ENCODE measurements around the gene ADCY9.
"Not testable (repeated sequence)": the region's sequence is repeated elsewhere in the genome, so short reads cannot be mapped to it uniquely, and the experiment has no call there.

The ADCY9 gene

DNA sequence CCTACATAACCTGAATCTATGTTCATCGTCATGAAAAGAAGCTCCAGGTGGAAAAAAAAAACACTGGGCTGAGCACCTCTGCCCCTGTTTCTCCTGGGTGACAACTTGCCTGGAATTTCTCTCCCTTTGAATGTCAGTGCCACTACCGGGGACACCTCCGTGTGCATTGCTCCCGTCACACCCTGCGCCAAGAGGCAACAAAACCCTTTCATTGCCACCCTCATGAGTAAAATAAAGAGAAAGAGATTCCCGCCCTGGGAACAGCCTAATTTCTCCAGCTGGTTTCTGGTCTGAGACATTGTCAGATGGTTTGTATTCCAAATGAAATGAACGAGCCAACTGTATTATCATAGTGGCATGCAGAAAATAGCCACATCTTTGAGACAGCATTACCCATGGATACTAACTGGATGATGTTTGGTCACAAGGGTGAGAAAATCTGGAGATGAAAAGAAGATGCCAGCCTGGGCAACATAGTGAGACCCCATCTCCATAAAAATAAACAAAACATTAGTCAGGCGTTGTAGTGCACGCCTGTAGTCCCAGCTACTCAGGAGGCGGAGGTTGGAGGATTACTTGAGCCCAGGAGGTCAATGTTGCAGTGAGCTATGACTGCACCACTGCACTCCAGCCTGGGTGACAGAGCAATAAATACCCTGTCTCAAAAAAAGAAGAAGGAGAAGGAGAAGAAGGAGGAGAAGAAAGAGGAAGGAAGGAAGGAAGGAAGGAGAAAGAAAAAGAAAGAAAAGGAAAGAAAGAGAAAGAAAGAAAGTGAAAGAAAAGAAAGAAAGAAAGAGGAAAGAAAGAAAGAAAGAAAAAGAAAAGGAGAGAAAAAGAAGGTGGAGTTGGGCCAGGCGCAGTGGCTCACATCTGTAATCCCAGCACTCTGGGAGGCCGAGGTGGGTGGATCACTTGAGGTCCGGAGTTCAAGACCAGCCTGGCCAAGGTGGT lies 42.2 kb upstream of the ADCY9 start:
- TF ChIP-seq EZH2phosphoT487 (conservative IDR thresholded peaks at IDR 0.05; ENCODE audit: low read length) = no peak
- TF ChIP-seq, protein P1, sequence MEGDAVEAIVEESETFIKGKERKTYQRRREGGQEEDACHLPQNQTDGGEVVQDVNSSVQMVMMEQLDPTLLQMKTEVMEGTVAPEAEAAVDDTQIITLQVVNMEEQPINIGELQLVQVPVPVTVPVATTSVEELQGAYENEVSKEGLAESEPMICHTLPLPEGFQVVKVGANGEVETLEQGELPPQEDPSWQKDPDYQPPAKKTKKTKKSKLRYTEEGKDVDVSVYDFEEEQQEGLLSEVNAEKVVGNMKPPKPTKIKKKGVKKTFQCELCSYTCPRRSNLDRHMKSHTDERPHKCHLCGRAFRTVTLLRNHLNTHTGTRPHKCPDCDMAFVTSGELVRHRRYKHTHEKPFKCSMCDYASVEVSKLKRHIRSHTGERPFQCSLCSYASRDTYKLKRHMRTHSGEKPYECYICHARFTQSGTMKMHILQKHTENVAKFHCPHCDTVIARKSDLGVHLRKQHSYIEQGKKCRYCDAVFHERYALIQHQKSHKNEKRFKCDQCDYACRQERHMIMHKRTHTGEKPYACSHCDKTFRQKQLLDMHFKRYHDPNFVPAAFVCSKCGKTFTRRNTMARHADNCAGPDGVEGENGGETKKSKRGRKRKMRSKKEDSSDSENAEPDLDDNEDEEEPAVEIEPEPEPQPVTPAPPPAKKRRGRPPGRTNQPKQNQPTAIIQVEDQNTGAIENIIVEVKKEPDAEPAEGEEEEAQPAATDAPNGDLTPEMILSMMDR (IDR thresholded peaks at IDR 0.05; ENCODE audit: insufficient read depth, low read length, poor library complexity, severe bottlenecking) = no peak
- Histone ChIP-seq H4K20me1 (ENCODE audit: low read depth, low read length) (no peaks in the 10 kb centered on the region), H3K9ac (ENCODE audit: low read length) (no peak overlapping the region), H3K9me2 (replicated peaks; ENCODE audit: insufficient read depth, low read length) (no peaks in the 10 kb centered on the region), H3K27ac (ENCODE audit: low read depth, low read length) (no peak overlapping the region), H2AFZ (ENCODE audit: low read depth, low read length, severe bottlenecking) (no peak overlapping the region), H3K4me3 (ENCODE audit: insufficient read depth, low read length, poor library complexity, severe bottlenecking) (no peak overlapping the region), H3K9me3 (ENCODE audit: insufficient read depth, low read length) (no peaks in the 10 kb centered on the region), H3K27me3 (ENCODE audit: low read length) (no peaks in the 10 kb centered on the region), H3K79me2 (ENCODE audit: insufficient read depth, low read length) (no peaks in the 10 kb centered on the region), H3K4me2 (ENCODE audit: low read depth, low read length, poor library complexity, severe bottlenecking) (no peak overlapping the region), H3K36me3 (ENCODE audit: low read length) (no peaks in the 10 kb centered on the region), H3F3A (ENCODE audit: insufficient read depth) (no peaks in the 10 kb centered on the region)

- no peaks in the 10 kb centered on the region for H3F3A ChIP-seq (ENCODE audit: insufficient read depth)
- H3K27me3 ChIP-seq (ENCODE audit: low read length) = no peaks in the 10 kb centered on the region
- H3K4me3 ChIP-seq (ENCODE audit: insufficient read depth, low read length, poor library complexity, severe bottlenecking) = no peak overlapping the region
- no peak overlapping the region for H3K4me2 ChIP-seq (ENCODE audit: low read depth, low read length, poor library complexity, severe bottlenecking)
- H3K79me2 ChIP-seq (ENCODE audit: insufficient read depth, low read length) = no peaks in the 10 kb centered on the region
- H3K9me3 ChIP-seq (ENCODE audit: insufficient read depth, low read length) = no peaks in the 10 kb centered on the region
- H3K9me2 ChIP-seq (replicated peaks; ENCODE audit: insufficient read depth, low read length) = no peaks in the 10 kb centered on the region
- no peak for TF ChIP-seq EZH2phosphoT487 (conservative IDR thresholded peaks at IDR 0.05; ENCODE audit: low read length)
- TF ChIP-seq, protein P1 (IDR thresholded peaks at IDR 0.05; ENCODE audit: insufficient read depth, low read length, poor library complexity, severe bottlenecking) = no peak
- no peaks in the 10 kb centered on the region for H4K20me1 ChIP-seq (ENCODE audit: low read depth, low read length)
- no peak overlapping the region for H3K9ac ChIP-seq (ENCODE audit: low read length)
- H3K36me3 ChIP-seq (ENCODE audit: low read length) = no peaks in the 10 kb centered on the region
- H2AFZ ChIP-seq (ENCODE audit: low read depth, low read length, severe bottlenecking) = no peak overlapping the region
- H3K27ac ChIP-seq (ENCODE audit: low read depth, low read length) = no peak overlapping the region
Observed at GRCh38 chr16:4157376-4157825, 41.2 kb upstream of the ADCY9 start.

GRCh38 chr16:4156503-4156902 lies 40.3 kb upstream of the ADCY9 start:
- not testable (repeated sequence) for H3K9ac ChIP-seq (ENCODE audit: low read length); H3K79me2 ChIP-seq (ENCODE audit: insufficient read depth, low read length); H3K9me3 ChIP-seq (ENCODE audit: insufficient read depth, low read length); H3K4me3 ChIP-seq (ENCODE audit: insufficient read depth, low read length, poor library complexity, severe bottlenecking); H3K9me2 ChIP-seq (replicated peaks; ENCODE audit: insufficient read depth, low read length); H3K36me3 ChIP-seq (ENCODE audit: low read length); H3F3A ChIP-seq (ENCODE audit: insufficient read depth); H3K27me3 ChIP-seq (ENCODE audit: low read length); H3K4me2 ChIP-seq (ENCODE audit: low read depth, low read length, poor library complexity, severe bottlenecking); H2AFZ ChIP-seq (ENCODE audit: low read depth, low read length, severe bottlenecking); H3K27ac ChIP-seq (ENCODE audit: low read depth, low read length); H4K20me1 ChIP-seq (ENCODE audit: low read depth, low read length)

GRCh38 chr16:4153364-4153763 lies 37.1 kb upstream of the ADCY9 start:
- H3K9me3 ChIP-seq (ENCODE audit: insufficient read depth, low read length); H4K20me1 ChIP-seq (ENCODE audit: low read depth, low read length); H3F3A ChIP-seq (ENCODE audit: insufficient read depth); H3K4me3 ChIP-seq (ENCODE audit: insufficient read depth, low read length, poor library complexity, severe bottlenecking); H3K79me2 ChIP-seq (ENCODE audit: insufficient read depth, low read length); H3K9ac ChIP-seq (ENCODE audit: low read length); H3K36me3 ChIP-seq (ENCODE audit: low read length); H3K9me2 ChIP-seq (replicated peaks; ENCODE audit: insufficient read depth, low read length); H3K4me2 ChIP-seq (ENCODE audit: low read depth, low read length, poor library complexity, severe bottlenecking); H2AFZ ChIP-seq (ENCODE audit: low read depth, low read length, severe bottlenecking); H3K27me3 ChIP-seq (ENCODE audit: low read length); H3K27ac ChIP-seq (ENCODE audit: low read depth, low read length): not testable (repeated sequence)

Measured in SU-DHL-6 (cell line).